ENCODE data around the gene CD248.
"Not testable (repeated sequence)": the region's sequence is repeated elsewhere in the genome, so short reads cannot be mapped to it uniquely, and the experiment has no call there.

Gene CD248

GRCh38 chr11:66328031-66328301 lies 11.1 kb upstream of the CD248 start:
- no peak for DNase-seq

DNA sequence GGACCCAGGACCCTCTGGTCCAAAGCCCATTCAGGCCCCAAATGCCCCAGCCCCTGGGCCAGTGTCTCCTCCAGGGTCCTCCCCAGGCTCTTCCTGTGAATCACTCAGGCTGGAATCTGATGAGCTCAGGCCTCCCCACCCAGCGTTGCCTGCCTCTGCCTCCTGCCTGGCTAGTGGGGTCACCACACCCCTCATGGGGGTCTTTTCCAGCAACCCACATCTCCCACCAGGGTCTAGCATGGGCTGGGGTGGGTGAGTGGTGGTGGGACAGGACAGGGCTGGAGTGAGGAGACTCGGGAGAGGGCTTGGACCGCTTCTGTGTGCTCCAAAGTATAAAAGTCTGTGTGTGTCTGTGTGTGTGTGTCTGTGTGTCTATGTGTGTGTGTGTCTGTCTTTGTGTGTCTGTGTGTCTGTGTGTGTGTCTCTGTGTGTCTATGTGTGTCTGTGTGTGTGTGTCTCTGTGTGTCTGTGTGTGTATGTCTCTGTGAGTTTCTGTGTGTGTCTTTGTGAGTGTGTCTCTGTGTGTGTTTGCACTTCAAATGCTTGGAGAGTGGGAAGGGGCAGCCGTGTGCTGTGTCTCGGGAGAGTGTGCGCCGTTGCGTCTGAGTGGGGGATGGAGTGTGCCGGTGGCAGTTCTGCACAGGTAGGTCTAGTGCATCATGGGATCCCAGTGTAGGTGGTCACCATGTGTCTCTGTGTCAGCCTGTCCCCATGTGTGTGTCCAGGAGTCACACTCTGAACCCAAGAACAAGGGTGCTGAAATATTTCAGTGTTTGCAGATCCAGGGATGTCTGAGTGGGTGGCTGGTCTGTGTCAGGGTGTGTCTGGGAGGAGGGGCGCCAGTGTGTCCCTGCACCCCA lies 10.6 kb upstream of the CD248 start:
- no peak for DNase-seq

DNA sequence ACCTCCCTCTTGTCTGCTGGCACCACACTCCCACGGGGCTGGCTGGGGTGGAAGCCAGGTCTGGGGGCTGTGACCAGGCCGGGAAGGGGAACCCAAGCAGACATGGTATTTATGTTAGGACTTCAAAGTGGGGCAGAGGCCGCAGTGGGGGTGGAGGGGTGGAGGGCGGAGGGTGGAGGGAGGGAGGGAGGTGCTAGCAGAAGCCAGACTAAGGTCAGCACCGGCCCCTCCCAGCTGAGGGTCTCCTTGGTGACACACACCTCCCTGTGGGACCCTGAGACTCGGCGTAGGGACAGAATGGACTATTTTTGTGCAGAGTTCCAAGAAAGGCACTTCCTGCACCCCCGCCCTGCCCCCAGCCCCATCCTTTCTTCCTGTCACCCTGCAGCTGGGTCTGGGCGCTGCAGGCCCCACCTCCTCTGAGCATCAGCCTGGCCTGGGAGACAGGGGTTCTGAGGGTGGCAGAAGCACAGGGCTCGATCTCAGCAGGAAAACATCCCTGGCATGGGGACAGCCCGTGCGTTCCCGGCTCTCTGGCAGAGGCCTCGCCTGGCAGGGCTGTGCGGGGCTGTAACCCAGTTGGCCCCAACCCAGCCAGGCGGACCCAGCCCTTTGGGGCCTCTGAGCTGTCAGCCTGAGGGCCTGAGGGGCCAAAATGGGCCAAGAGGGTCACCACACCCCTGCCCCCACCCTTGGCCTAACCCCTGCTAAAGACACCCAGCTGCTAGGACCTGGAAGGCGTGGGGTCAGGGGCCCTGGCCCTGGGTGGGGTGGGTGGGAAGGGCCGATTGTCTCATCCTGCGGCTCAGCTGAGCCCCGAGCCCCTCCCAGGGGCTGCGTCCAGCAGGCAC lies 9.6 kb upstream of the CD248 start:
- no peak for DNase-seq

DNA sequence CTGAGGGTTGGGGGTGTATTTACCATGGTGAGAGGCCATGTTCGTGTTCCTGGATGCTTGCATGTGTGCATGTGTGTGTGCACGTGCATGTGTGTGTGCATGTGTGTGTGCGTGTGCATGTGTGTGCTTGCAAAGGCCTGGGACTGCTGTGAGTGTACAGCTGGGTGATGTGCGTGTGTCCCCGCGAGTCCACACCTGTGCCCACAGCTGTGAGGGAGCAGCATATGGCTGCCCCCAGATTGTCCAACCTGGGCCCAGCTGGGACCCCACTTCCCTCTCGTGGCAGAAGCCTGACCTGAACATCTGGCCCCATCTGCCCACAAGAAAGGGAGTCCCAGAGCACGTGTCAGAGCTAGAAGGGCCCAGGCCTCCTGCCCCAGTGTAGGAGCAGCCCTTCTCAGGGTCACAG lies 8.4 kb upstream of the CD248 start:
- DNase-seq, result no peak

GRCh38 chr11:66324664-66325063 lies 7.8 kb upstream of the CD248 start:
- no peak for DNase-seq

DNA sequence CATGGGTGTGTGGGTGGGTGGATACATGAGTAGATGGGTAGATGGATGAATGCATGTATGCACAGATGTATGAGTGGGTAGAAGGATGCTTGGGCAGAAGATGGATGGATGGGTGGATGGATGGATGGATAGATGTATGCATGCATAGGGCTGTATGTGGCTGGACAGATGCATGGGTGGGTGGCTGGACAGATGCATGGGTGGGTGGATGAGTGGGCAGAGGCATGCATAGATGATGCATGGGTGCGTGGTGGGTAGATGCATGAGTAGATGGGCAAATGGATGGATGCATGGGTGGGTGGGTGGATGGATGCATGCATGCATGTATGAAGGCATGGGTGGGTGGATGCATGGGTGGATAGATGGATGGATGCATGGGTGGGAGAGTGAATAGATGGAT lies 6.8 kb upstream of the CD248 start:
- no peak for DNase-seq

DNA sequence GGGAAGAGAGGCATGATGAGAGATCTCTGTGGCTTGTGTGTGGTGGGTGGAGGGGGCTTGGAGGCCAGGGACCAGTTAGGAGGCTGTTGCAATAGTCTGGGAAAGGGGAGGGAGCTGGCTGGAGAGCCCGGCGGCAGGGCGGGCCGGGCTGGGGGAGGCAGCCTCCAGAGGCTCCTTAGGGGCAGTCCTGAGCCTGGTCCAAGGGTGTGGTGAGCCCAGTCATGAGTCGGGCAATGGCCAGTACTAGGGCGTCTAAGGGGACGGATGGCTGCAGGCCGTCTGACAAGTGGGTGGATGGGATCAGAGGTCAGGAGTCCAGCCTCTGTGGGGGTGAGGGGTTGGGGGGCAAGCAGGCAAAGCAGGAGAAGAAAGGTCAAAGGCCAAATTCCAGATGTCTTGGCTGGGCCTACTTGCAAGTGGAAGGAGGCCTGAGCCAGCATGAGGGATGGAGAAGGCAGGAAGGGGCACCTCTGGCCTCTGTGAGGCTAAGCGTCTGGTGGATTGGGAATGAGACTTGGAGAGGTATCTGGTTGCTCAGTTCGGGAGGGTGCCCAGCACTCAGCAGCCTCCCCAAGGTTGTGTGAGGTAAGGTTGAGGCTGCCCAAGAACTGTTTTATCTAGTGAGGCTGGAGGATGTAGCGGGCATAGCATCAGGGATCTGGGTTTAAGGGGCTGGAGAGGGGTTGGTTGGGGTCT lies 6.0 kb upstream of the CD248 start:
- no peak for DNase-seq

- DNase-seq, result no peak
Observed at GRCh38 chr11:66321606-66322005, 4.8 kb upstream of the CD248 start.

GRCh38 chr11:66320748-66321147 lies 3.9 kb upstream of the CD248 start:
- DNase-seq, result not testable (repeated sequence)

DNA sequence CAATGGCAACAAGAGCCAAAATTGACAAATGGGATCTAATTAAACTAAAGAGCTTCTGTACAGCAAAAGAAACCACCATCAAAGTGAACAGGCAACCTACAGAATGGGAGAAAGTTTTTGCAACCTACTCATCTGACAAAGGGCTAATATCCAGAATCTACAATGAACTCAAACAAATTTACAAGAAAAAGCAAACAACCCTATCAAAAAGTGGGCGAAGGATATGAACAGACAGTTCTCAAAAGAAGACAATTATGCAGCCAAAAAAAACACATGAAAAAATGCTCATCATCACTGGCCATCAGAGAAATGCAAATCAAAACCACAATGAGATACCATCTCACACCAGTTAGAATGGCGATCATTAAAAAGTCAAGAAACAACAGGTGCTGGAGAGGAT lies 3.4 kb upstream of the CD248 start:
- not testable (repeated sequence) for DNase-seq

DNA sequence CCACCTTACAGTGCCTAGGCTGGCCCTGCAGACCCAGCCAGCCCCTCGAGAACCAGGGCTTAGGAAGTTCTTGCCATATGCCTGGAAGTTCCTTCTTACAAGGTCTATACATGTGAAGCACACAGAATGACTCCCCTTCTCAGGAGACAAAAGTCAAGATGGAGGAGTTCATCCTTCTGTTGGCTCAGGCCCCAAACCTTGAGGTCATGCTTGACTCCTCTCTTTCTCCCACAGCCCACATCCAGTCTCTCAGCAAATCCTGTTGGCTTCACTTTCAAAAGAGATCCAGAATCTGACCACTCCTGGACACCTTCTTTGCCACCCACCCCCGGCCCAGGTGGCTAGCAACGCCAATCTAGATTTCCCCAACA lies 1.7 kb upstream of the CD248 start:
- peak; percentile 46 for DNase-seq

DNA sequence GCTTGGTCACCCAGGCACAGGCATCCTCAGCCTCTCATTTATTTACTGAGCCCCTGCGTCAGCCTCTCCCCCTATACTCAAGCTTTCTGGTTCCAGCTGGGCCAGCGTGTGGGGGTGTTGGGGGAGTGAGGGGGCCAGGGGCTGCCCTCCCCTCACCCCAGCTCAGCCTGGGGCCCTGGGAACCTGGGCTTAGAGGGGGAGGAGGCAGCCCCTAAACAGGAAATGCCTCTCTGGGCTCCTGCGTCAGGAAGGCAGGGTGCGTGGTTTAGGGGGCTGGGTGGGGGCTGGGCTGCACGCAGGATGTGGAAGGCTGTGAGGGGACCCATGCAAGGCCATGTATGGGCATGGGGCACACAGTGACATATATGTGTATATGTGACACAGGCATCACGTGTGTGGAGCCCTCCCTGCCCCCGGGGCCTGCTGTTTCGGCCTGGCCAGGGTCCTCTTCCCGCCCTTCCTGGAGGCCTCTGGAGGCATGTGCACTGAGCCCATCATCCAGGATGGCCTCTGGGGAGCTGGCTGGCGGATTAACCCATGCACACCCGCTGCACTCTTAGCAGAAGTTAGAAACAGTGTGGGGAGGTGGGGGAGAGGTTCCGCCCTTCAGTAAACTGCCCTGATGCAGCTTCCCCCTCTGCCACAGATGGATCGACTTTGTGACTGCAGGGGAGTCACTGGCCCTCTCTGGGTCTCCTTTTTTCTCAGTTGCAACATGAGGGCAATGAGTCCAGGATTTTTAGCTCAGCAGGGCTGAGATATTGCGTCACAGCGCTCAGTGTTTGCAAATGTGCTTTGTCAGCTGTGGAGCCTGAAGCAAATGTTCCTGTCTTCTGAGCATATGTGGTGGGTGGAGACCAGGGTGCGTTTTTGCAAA lies 1.1 kb upstream of the CD248 start:
- peak; percentile 79 for DNase-seq

DNA sequence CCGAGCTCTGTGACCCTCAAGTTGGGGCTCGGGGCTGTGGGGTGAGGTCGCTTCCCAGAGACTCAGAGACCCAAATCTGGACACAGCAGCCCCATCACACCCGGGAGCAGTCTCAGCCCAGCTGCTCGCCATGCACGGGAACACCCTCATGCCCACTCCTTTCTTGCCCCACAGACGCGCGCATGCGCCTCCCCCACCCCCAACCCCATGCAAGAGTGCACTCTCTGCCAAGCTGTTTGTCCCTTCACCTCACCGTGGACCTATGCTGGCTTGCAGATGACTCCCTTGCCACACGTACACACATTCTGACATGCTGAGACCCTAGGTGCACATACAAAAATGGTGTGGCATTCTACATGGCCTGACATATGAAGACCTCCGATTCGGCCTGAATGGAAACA lies 478 bp upstream of the CD248 start:
- peak; percentile 79 for DNase-seq

- DNase-seq, result peak; percentile 68
Observed at GRCh38 chr11:66315921-66316811, 678 bp downstream of the CD248 start.

DNA sequence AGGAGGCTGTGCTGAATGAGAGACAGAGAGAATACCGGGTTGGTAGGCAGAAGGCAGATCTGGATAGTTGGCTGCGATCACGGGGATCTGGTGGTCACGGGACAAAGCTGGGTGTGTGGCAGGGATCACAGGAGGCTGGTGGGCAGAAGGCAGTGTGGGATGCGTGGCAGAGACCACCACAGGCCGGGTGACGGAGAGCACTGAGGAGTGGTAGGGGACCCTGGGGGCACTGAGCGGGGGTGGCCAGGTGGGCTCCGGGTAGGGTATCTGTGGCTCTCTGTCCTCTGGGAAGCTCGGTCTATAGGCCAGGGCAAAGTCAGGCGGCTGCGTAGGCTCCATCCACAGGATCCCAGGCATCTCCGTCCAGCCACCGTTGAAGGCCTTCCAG lies 1.4 kb downstream of the CD248 start:
- no peak for DNase-seq

DNA sequence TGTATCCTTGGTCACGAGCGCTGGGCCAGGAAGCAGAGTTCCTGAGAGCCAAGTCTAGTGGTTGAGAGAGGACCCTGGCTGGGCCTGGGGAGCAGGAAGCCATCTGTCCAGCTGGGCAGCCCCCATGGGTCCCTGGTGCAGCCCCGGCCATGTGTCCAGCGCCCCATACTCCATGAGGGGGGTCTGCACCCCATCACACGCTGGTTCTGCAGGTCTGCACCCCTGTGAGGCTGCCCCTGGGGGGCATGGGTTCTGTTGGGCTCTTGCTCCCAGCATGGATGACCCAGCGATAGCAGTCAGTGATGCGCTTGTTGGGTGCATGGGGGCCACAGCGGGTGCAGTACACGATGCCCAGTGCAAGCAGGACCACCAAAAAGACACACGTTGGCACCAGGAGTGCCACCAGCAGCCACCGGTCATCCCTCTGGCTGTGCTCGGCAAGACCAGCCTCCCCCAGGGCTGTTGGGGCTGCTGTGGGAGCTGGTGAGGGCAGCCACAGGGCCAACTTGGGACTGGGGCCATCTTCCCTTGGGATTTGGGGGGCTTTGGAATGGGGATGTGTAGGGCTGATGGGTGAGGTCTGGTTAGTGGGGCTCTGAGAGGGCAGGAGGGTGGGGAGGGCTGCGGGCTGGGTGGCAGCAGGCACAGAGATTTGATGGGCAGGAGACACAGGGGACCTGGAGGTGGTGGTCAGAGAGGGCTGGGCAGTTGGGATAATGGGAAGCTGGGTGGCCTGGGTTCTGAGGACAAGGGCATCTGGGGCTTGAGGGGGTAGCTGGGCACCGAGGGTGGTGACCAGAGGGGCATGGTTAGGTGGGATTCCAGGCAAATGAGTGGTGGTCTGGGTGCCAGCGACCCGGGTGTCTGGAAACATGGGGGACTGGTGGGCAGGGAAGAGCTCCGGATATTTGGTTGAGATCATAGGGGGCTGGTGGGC lies 2.0 kb downstream of the CD248 start:
- peak; percentile 57 for DNase-seq

GRCh38 chr11:66314186-66314501 lies 2.7 kb downstream of the CD248 start:
- DNase-seq, result no peak

DNA sequence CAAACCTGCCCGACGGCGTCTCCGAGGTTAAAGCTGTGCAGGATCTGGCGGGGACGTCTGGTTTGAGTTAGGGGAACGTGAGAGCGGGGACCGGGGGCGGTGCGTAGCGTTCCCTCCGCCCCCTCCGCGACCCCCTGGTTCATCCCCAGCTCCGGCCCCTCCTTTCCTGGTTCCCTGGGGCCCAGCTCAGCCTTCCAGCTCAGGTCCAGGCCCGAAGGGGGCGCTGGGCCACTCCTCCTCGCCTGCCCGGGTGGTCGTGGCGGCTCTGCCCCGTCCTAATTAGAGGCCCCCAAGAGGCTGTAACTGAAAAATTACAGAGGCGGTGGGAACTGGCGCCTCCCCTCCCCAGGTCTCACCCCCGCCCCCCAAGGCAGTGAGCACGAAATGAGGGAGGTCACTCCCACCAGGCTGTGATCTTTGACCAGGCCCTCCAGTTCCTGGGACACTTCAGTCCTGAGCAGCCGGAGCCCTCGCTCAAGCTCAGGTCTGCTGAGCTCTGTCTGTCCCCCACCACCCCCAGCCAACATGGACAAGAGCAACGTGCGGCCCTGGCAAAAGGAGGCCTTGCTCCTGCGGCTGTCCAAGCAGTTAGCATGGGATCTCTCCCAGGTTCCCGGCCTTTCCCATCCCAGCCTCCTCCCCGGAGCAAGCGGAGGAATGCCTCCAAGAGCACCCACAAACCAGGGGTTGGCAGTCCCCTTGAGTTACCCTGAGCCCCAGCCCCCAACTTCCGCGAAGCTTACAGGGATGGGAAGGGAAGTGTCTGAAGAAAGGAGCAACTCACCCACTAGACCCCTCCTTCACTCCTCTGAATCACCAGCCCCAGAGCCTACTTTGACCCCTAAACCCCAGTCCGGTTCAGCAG lies 3.3 kb downstream of the CD248 start:
- peak; percentile 65 for DNase-seq

DNA sequence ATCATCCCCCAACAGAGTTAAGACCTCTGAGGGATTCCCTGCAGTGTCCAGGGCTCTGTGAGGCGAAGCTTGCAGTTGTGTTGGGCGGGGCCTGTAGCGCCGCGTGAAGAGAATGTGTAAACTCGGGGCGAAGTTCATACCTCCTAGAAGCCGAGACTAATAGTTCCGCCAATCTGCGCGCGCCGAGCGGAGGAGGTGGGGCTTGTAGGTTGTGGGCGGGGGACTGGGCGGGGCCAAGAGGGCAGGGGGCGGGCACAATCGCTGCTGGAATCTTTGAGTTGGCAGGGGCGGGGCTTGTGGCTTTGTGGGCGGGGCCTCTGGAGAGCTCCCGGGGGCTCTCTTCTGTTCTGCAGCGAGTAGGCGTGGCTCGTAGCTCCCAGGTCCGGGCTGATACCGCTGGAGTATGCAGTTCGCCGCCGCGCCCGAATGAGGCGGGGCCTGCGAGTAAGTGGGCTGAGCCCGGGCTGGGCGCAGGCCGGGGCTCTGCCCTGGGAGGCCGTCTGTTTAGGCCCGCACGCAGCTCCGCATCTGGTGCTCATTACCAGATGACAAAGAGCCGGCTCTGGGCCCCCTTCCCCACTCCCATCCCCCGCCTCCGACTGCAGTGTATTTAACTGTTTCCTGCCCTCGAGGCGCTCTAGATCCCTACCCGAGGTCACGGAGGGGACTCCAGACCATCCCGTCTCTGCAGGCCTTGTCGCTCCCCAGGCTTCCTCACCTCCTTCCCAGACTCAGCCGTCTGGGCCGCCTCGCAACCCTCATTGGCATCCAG lies 4.1 kb downstream of the CD248 start:
- peak; percentile 100 for DNase-seq
